Keratinocyte (primary cell): ENCODE results near the gene LHCGR. TPM values are rescaled to one million over a fixed set of nuclear protein-coding genes. Genes with fewer than 3 reads are reported as not detected.

Experiments used
- DNase-seq: peaks from one replicate; pipeline ENCODE4 v3.0.0-alpha.2; 2011; ENCODE audit warnings: low read depth, missing footprints, low spot score
- FAIRE-seq: peaks from 2 replicates; lab custom pipeline; 2011; peaks lifted over from hg19 to GRCh38; lab: Jason Lieb, UNC
- H2AFZ ChIP-seq: 2 replicates; pipeline ENCODE4 v1.6.0; 2012; ENCODE audit warnings: low read length, control low read depth, inconsistent platforms; ENCODE audit not compliant: control insufficient read depth
- H3K27ac ChIP-seq: 2 replicates; pipeline ENCODE4 v1.5.1; 2011; ENCODE audit warnings: low read length; ENCODE audit not compliant: control insufficient read depth, insufficient read depth
- H3K27me3 ChIP-seq: 3 replicates; pipeline ENCODE4 v1.6.0; 2011; ENCODE audit warnings: low read length; ENCODE audit not compliant: control insufficient read depth, insufficient read depth; ENCODE audit errors: extremely low read depth
- H3K36me3 ChIP-seq, 2 experiments: 2 replicates in 1 of 2; 3 replicates in 1 of 2; pipeline ENCODE4 v1.5.1; 2011; ENCODE audit warnings: low read length in 2 of 2, mild to moderate bottlenecking in 1 of 2; ENCODE audit not compliant: control insufficient read depth in 2 of 2, insufficient read depth in 2 of 2; ENCODE audit errors: extremely low read depth in 1 of 2
- H3K4me1 ChIP-seq: 3 replicates; pipeline ENCODE4 v1.5.1; 2011; ENCODE audit warnings: low read length; ENCODE audit not compliant: control insufficient read depth, insufficient read depth; ENCODE audit errors: extremely low read depth
- H3K4me2 ChIP-seq: 3 replicates; pipeline ENCODE4 v1.6.0; 2011; ENCODE audit warnings: low read depth, low read length; ENCODE audit not compliant: control insufficient read depth, insufficient read depth; ENCODE audit errors: extremely low read depth
- H3K4me3 ChIP-seq, 3 experiments: fragments of 200-600 bp in 1 of 3; sonication (generic) in 1 of 3; 2 replicates in 2 of 3; 3 replicates in 1 of 3; pipeline ENCODE4 v1.5.1; 2011 to 2016; ENCODE audit warnings: low read length in 3 of 3, mild to moderate bottlenecking in 3 of 3, control low read depth in 2 of 3, inconsistent platforms in 1 of 3, low read depth in 1 of 3, mixed read lengths in 1 of 3, mixed run types in 1 of 3, moderate library complexity in 1 of 3; ENCODE audit not compliant: control insufficient read depth in 2 of 3, insufficient read depth in 2 of 3; ENCODE audit errors: extremely low read depth in 1 of 3
- H3K79me2 ChIP-seq: 2 replicates; pipeline ENCODE4 v1.6.0; 2012; ENCODE audit warnings: low read length; ENCODE audit not compliant: control insufficient read depth, insufficient read depth
- H3K9ac ChIP-seq: 3 replicates; pipeline ENCODE4 v1.6.0; 2011; ENCODE audit warnings: low read length; ENCODE audit not compliant: control insufficient read depth, insufficient read depth; ENCODE audit errors: extremely low read depth
- H3K9me1 ChIP-seq: 3 replicates; pipeline ENCODE4 v1.6.0; 2011; ENCODE audit warnings: low read length; ENCODE audit not compliant: control insufficient read depth, insufficient read depth; ENCODE audit errors: extremely low read depth
- H3K9me3 ChIP-seq: 2 replicates; pipeline ENCODE4 v1.5.1; 2012; ENCODE audit warnings: low read depth, low read length; ENCODE audit not compliant: control insufficient read depth
- H4K20me1 ChIP-seq: 3 replicates; pipeline ENCODE4 v1.6.0; 2011; ENCODE audit warnings: low read length; ENCODE audit not compliant: control insufficient read depth, insufficient read depth; ENCODE audit errors: extremely low read depth
- EZH2 ChIP-seq: IDR thresholded peaks from one replicate; pipeline ENCODE4 v1.6.1; 2012; ENCODE audit warnings: inconsistent platforms, mild to moderate bottlenecking, low read length, moderate library complexity
- dilution Hi-C: fragments of 300-500 bp; cut with MboI; formaldehyde crosslinking; loops from one replicate; pipeline ENCODE4 v1.7.0; 2020; ENCODE audit warnings: low sequenced_read_pairs; ENCODE audit not compliant: extremely low pct_ligation_motif_present
- polyA plus RNA-seq, 5 experiments: library from polyadenylated mRNA; depleted of rRNA in 3 of 5; stranded (reverse) in 3 of 5; stranded (forward) in 1 of 5; unstranded in 1 of 5; fragments of >200 nt; gene quantifications; 1 replicate in 1 of 5; 2 replicates in 3 of 5; 3 replicates in 1 of 5; pipeline versions ENCODE4 v1.2.1 to v1.2.3, GENCODE V29; 2011 to 2012; ENCODE audit warnings: missing spikeins in 2 of 5, low read depth in 1 of 5, low replicate concordance in 1 of 5
- TF ChIP-seq, protein P1 (sequence below), 3 experiments: IDR thresholded peaks in 1 of 3; conservative IDR thresholded peaks in 1 of 3; optimal IDR thresholded peaks in 1 of 3; 2 replicates in 2 of 3; 3 replicates in 1 of 3; pipeline versions ENCODE3 to v1.5.1; 2011; ENCODE audit warnings: low read length in 3 of 3, mild to moderate bottlenecking in 3 of 3, moderate library complexity in 2 of 3, control low read depth in 1 of 3, inconsistent platforms in 1 of 3; ENCODE audit not compliant: insufficient read depth in 2 of 3; ENCODE audit errors: extremely low read depth in 1 of 3

LHCGR gene
- polyA plus RNA-seq, 1 donor (not counting 4 experiments of a cell fraction or from before 2014, with no cell fraction given): not detected

DNA sequence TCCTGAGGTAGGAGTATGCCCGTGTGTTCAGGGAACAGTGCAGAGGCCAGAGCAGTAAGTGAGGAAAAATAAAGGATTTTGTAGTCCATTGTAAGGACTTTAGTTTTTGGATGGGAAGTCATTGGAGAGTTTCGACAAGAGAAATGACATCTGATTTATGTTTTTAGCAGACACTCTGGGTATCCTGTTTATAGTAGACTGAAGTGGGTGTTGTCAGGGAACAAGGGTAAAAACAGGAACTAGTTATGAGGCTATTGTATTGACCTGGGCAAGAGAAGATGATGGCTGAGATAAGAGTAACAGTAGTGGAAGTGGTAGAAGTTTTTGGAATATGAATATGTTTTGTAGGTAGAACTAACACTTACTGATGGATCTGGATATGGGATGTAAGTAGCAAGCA is 78.1 kb downstream of the LHCGR start:
- H3K27ac ChIP-seq: no peak overlapping the region
- H2AFZ ChIP-seq: no peak overlapping the region
- no peaks in the 10 kb centered on the region for H3K36me3 ChIP-seq
- H3K4me3 ChIP-seq: no peak overlapping the region
- H3K9me1 ChIP-seq: no peaks in the 10 kb centered on the region
- no peak overlapping the region for H3K9ac ChIP-seq
- no peaks in the 10 kb centered on the region for H4K20me1 ChIP-seq
- H3K27me3 ChIP-seq: no peaks in the 10 kb centered on the region
- H3K4me1 ChIP-seq: no peaks in the 10 kb centered on the region
- H3K79me2 ChIP-seq: no peaks in the 10 kb centered on the region
- dilution Hi-C loops: no loop called here
- H3K9me3 ChIP-seq: no peaks in the 10 kb centered on the region
- TF ChIP-seq, protein P1, sequence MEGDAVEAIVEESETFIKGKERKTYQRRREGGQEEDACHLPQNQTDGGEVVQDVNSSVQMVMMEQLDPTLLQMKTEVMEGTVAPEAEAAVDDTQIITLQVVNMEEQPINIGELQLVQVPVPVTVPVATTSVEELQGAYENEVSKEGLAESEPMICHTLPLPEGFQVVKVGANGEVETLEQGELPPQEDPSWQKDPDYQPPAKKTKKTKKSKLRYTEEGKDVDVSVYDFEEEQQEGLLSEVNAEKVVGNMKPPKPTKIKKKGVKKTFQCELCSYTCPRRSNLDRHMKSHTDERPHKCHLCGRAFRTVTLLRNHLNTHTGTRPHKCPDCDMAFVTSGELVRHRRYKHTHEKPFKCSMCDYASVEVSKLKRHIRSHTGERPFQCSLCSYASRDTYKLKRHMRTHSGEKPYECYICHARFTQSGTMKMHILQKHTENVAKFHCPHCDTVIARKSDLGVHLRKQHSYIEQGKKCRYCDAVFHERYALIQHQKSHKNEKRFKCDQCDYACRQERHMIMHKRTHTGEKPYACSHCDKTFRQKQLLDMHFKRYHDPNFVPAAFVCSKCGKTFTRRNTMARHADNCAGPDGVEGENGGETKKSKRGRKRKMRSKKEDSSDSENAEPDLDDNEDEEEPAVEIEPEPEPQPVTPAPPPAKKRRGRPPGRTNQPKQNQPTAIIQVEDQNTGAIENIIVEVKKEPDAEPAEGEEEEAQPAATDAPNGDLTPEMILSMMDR (optimal IDR thresholded peaks at IDR 0.05 in 1 of 3, IDR thresholded peaks at IDR 0.05 in 1 of 3, conservative IDR thresholded peaks at IDR 0.05 in 1 of 3; ENCODE audit: extremely low read depth in 1 of 3, insufficient read depth in 2 of 3, low read length in 3 of 3): no peak
- no peak for TF ChIP-seq EZH2
- DNase-seq: no peak
- no peak overlapping the region for H3K4me2 ChIP-seq
- FAIRE-seq: no peak

DNA sequence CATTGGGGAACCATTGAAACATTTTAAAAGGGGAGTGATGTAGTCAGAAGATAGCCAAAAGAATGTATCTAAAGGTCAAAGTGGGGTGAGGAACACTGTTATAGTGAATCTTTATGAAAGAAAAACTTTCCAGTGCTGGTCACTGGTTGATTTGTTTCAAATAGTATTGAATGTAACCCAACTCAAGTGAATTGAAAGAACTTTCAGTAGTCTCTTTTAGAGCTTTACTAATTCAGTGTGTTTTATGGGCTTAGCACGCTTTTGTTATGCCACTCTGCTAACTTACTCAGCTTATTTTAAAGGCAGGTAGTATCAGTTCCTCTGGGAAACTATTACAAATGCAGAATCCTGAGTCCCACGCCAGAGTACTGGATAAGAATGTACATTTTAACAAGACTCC is 80.6 kb downstream of the LHCGR start:
- FAIRE-seq (no peak), DNase-seq (no peak)
- Histone ChIP-seq H3K36me3 (no peaks in the 10 kb centered on the region), H3K9ac (no peak overlapping the region), H3K79me2 (no peaks in the 10 kb centered on the region), H3K27me3 (no peaks in the 10 kb centered on the region), H3K4me2 (no peak overlapping the region), H3K9me1 (no peaks in the 10 kb centered on the region), H3K27ac (no peak overlapping the region), H3K4me3 (no peak overlapping the region), H2AFZ (no peak overlapping the region), H3K4me1 (no peaks in the 10 kb centered on the region), H3K9me3 (no peaks in the 10 kb centered on the region), H4K20me1 (no peaks in the 10 kb centered on the region)
- no peak for TF ChIP-seq EZH2
- TF ChIP-seq, protein P1 (optimal IDR thresholded peaks at IDR 0.05 in 1 of 3, IDR thresholded peaks at IDR 0.05 in 1 of 3, conservative IDR thresholded peaks at IDR 0.05 in 1 of 3; ENCODE audit: extremely low read depth in 1 of 3, insufficient read depth in 2 of 3, low read length in 3 of 3): no peak
- dilution Hi-C loops: no loop called here
